Activated CD4-positive, CD25-positive, alpha-beta regulatory T cell treated with anti-CD3 and anti-CD28 coated beads, Interleukin-2, amount 50 U/mL, for 72 hours (primary cell): ENCODE data around the gene GFM1.
"Not testable (repeated sequence)": the region's sequence is repeated elsewhere in the genome, so short reads cannot be mapped to it uniquely, and the experiment has no call there.

Experiments
- DNase-seq: peaks from one replicate; pipeline ENCODE4 v3.0.0; 2021

The GFM1 gene

GRCh38 chr3:158679547-158680000, 35.2 kb downstream of the GFM1 start:
- no peak for DNase-seq

- no peak for DNase-seq
These were observed 36.5 kb downstream of the GFM1 start for GRCh38 chr3:158680861-158681260.

- DNase-seq = no peak
These were observed 39.1 kb downstream of the GFM1 start for GRCh38 chr3:158683230-158683962.

DNA sequence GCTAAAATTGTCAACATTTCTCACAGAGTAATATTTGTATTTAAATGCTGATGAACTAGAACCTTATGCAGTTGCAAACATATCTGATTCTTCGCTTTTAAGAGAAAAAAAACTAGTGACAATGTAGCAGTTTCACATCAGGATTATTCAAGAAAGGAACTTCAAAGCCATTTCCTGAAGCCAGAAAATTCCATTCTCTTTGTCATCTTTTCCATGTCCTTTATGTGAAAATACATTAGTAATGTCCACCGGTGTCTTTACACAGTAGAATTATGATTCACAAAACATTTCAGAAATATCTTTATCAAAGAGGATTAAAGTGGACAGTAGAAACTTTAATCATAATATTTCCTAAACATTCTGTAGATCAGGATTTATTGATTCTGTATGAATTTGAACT, 40.8 kb downstream of the GFM1 start:
- no peak for DNase-seq

GRCh38 chr3:158693866-158694456, 49.6 kb downstream of the GFM1 start:
- DNase-seq = not testable (repeated sequence)

GRCh38 chr3:158696618-158697017, 52.3 kb downstream of the GFM1 start:
- no peak for DNase-seq

GRCh38 chr3:158700559-158700958, 56.2 kb downstream of the GFM1 start:
- DNase-seq = no peak

GRCh38 chr3:158701420-158702065, 57.2 kb downstream of the GFM1 start:
- DNase-seq = no peak

DNA sequence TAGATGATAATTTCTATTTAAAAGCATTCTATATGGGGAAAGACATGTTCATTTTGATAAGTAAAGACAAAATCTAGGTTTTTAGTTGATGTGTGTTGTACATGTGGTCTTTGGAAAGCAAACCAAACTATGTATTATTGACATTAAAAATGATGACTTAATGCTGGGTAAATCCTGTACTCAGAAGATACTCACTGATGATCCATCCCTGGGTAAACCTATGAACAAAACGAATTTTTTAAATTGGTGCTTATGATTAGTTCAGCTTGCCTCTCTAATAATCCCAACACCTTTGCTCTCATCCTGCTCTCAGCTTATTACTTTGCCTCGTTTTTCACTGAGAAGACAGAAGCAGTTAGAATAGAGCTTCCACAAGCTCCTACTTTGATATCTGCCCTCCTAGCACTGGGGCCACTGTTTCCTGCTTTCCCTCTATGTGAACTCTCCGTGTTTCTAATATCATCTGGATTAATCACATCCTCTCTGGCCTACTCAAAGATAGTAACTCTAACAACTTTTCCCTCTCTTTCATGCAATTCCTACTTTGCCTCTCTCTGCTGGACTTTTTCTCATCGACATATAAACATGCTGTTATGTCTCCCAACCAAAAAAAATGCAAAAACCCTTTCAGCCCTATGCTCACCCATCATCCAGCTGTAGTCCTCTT, 58.6 kb downstream of the GFM1 start:
- DNase-seq = no peak

DNA sequence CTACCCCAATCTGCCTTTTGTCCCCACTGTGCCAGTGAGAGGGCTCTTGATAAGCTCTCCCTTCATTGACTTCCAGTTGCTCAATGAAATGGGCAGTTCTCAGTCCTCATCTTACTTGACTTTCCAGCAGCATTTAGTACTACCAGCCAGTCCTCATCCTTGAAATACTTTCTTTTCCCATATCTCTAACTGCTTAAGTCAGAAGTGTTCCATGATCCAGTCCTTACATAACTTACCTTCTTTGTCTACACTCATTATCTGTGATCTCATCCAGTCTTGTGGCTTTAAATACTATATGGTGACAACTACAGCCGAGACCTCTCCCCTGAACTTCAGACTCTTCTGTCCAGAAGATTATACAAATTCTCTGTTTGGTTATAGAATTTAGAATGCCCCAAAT, 59.2 kb downstream of the GFM1 start:
- no peak for DNase-seq

GRCh38 chr3:158709666-158710083, 65.3 kb downstream of the GFM1 start:
- DNase-seq = no peak

DNA sequence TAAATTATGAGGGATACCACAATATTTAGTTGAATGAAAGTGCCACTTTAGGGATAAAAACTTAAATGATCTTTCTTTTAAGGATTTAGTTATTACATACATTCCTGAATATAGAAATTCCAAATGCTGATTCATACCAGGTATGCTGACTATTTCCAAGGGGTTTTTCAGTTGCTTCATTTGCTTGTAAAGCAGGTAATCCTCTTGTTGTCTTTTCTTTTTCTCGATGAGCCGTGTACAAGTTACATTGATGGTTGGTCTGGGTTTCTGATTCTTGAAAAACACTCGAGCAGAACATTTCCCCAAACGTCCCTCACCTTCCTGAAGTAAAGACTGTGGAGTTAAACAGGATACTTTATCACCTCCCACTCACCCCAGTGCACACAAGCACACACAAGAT, 66.3 kb downstream of the GFM1 start:
- no peak for DNase-seq

GRCh38 chr3:158711886-158712285, 67.6 kb downstream of the GFM1 start:
- DNase-seq = no peak

DNA sequence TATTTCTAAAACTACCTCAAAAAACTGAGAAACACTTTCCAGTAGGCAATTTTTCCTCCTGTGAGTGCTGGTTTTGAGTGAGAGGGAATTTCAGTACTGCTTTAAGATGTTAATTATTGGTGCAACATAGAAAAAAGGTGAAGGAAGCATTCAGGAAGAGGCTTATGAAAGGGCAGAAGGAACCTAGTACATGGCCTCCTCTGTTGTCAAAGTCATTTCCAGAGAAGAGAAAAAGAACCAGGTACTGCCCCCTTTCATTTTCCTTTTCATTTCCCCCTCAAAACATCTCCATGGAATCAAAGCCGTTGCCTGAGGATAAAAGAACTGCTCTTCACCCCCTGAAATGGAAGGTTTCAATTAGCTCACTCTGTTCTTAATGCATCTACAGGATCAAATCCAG, 68.1 kb downstream of the GFM1 start:
- no peak for DNase-seq

GRCh38 chr3:158713094-158713499, 68.8 kb downstream of the GFM1 start:
- DNase-seq = no peak

- DNase-seq = no peak
These were observed 73.2 kb downstream of the GFM1 start for GRCh38 chr3:158717576-158717975.

GRCh38 chr3:158718490-158719170, 74.3 kb downstream of the GFM1 start:
- DNase-seq = no peak

DNA sequence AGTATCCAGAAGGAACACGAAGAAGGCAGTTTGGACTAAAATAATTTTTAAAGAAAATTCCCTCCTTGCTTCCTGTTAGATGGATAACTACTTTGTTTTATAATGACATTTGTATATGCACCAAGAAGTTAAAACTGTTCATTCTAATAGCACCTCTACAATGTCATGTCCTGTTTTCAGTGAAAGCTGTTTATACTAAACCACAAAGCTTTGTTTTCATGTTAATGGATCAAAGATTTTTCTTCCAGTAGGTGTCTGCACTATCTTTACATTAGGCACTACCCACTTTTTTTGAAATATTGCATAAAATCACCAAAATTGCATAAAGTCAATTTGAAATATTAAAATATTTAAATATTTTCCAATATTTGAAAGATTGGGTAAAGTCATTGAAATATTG, 77.8 kb downstream of the GFM1 start:
- DNase-seq = no peak

DNA sequence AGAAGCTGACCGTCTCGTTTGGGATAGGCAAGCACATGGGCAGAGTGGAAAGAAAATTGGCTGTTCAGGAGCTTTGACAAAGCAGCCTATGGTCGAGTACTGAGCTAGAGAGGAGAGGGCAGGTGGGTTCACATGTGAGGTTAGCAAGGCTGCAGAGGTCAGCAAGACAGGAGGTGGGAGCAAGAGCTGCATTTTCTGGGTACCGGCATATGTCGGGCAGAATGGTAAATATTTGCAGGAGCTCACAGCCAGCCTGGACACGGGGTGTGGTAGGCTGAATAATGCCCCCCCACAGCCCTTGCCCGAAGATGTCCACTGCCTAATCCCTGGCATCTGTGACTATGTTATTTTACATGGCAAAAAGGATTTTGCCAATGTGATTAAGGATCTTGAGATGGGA, 79.7 kb downstream of the GFM1 start:
- DNase-seq = no peak

GRCh38 chr3:158725348-158726011, 81.2 kb downstream of the GFM1 start:
- no peak for DNase-seq

DNA sequence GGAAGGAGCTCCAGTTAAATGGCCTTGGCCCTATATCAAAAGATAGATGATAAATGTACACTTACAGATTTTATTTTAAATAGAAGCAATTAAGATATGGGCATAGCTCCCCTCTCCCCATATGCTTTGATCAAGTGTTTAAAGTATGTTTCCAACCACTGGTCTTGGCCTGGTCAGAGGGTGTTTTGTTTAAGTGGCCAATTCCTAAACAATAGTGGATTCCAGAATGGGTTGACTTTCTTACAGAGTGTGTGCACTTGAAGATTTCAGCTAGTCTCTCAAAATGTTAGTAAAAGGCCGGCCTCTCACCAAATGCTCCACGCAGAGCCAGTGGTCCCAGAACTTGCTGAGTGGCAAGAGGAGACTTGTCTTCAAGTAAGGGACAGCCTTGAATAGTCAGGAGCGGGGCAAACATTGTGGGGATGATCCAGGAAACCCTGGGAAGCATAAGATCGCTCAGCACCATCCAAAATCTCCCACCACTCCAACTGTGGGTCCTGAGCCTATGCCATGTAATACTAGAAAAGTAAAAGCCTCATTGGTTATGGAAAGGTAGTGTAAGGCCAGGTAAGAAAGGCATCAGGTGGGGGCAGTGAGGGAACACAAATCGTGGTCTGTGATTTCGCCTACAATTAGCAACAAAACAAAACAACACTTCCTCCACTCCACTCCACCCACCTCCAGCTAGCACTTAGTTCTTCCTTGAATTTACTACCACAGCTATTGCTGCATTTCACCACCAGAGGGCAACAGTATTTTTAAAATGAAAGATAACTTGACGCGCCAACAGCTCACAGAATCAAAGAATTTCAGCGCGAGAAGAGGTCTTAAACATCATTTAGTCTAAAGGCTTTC, 83.1 kb downstream of the GFM1 start:
- DNase-seq = no peak

DNA sequence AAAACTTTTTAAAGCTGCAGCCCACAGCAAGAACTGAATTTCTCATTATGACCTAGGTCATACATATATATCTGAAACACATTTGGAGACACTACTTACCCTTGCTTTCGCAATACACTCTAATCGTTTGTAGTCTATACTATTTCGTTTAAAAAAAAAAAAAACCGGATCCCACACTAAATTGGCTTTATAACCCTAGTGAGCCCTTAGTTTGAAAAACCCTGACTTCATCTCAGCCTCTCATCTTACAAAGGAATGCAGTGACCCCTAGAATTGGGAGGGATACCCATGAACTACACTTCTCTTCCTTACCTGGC, 83.7 kb downstream of the GFM1 start:
- no peak for DNase-seq
